GM08714 (cell line): Measurements from ENCODE around the gene IL15.
"Not testable (repeated sequence)": the region's sequence is repeated elsewhere in the genome, so short reads cannot be mapped to it uniquely, and the experiment has no call there.

Experiments used
- H3K4me3 ChIP-seq: fragments of 200-500 bp; sonication (Bioruptor generic); 2 replicates; pipeline ENCODE4 v1.5.1; 2014; ENCODE audit warnings: mild to moderate bottlenecking, low read length, inconsistent platforms
- ZNF274 ChIP-seq: IDR thresholded peaks from 2 replicates; pipeline ENCODE4 v1.6.1; 2012; ENCODE audit warnings: mild to moderate bottlenecking, low read depth, low read length

IL15 gene

GRCh38 chr4:141705048-141705746, 68.8 kb downstream of the IL15 start:
- no peak overlapping the region for H3K4me3 ChIP-seq

GRCh38 chr4:141705747-141706377, 69.5 kb downstream of the IL15 start:
- H3K4me3 ChIP-seq = no peak overlapping the region
- no peak for TF ChIP-seq ZNF274

More at GRCh38 chr4:141705048-141705746, 68.8 kb downstream of the IL15 start:
- TF ChIP-seq ZNF274 = no peak

- TF ChIP-seq ZNF274 = no peak
- H3K4me3 ChIP-seq = no peak overlapping the region
Measured at GRCh38 chr4:141706445-141706844, 70.1 kb downstream of the IL15 start.

GRCh38 chr4:141711211-141711610, 74.8 kb downstream of the IL15 start:
- no peak overlapping the region for H3K4me3 ChIP-seq
- TF ChIP-seq ZNF274 = no peak

GRCh38 chr4:141713185-141713584, 76.8 kb downstream of the IL15 start:
- TF ChIP-seq ZNF274 = no peak
- H3K4me3 ChIP-seq = no peak overlapping the region

GRCh38 chr4:141713771-141714445, 77.5 kb downstream of the IL15 start:
- TF ChIP-seq ZNF274 = no peak
- no peak overlapping the region for H3K4me3 ChIP-seq

- TF ChIP-seq ZNF274 = no peak
- H3K4me3 ChIP-seq = no peak overlapping the region
Measured at GRCh38 chr4:141719585-141719984, 83.2 kb downstream of the IL15 start.

GRCh38 chr4:141721174-141721573, 84.8 kb downstream of the IL15 start:
- H3K4me3 ChIP-seq = no peak overlapping the region
- TF ChIP-seq ZNF274 = no peak

- no peak overlapping the region for H3K4me3 ChIP-seq
- no peak for TF ChIP-seq ZNF274
Measured at GRCh38 chr4:141724646-141725045, 88.3 kb downstream of the IL15 start.

GRCh38 chr4:141727420-141727819, 91.0 kb downstream of the IL15 start:
- H3K4me3 ChIP-seq = no peak overlapping the region

GRCh38 chr4:141730805-141731204, 94.4 kb downstream of the IL15 start:
- H3K4me3 ChIP-seq = no peak overlapping the region
- no peak for TF ChIP-seq ZNF274

More at GRCh38 chr4:141727420-141727819, 91.0 kb downstream of the IL15 start:
- no peak for TF ChIP-seq ZNF274

GRCh38 chr4:141731481-141731880, 95.1 kb downstream of the IL15 start:
- no peak for TF ChIP-seq ZNF274
- no peak overlapping the region for H3K4me3 ChIP-seq

- H3K4me3 ChIP-seq = no peak overlapping the region
Measured at GRCh38 chr4:141739636-141740035, 103.3 kb downstream of the IL15 start.

GRCh38 chr4:141746026-141746425, 109.6 kb downstream of the IL15 start:
- TF ChIP-seq ZNF274 = no peak
- H3K4me3 ChIP-seq = no peak overlapping the region

More at GRCh38 chr4:141739636-141740035, 103.3 kb downstream of the IL15 start:
- TF ChIP-seq ZNF274 = no peak

GRCh38 chr4:141751806-141752205, 115.4 kb downstream of the IL15 start:
- H3K4me3 ChIP-seq = not testable (repeated sequence)
